Uterus (tissue), 2 donors: ENCODE data around the gene ZNF205.

Source experiments
- POLR2A ChIP-seq, 2 donors: fragments of 450-650 bp; IDR thresholded peaks; one replicate each; pipeline ENCODE4 v1.6.1; 2016; ENCODE audit warnings: antibody characterized with exemption in 2 of 2, mild to moderate bottlenecking in 1 of 2, moderate library complexity in 1 of 2
- TF ChIP-seq, protein P1 (sequence below), 4 experiments: fragments of 200-600 bp in 2 of 4; fragments of 450-650 bp in 2 of 4; sonication (generic) in 2 of 4; IDR thresholded peaks; one replicate each; pipeline ENCODE4 v1.5.1; 2016 to 2019; ENCODE audit warnings: antibody characterized with exemption in 4 of 4, mild to moderate bottlenecking in 2 of 4, moderate library complexity in 1 of 4

DNA sequence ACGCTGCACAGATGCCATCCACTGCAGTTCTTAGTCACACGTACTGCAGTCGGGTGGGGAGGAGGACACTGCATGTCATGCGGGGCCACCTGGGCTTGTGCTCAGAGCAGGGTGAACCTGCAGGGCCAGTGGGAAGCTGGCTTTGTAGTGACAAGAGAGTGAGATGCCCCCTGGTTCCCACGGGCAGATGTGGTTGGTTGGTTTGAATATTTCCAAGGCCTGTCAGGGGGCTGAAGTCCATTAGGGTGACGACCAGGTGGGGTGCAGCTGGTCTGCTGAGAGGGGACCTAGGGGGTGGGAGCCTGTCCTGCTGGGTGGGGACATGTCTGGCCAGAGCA lies 36.8 kb downstream of the ZNF205 start:
- TF ChIP-seq, protein P1, sequence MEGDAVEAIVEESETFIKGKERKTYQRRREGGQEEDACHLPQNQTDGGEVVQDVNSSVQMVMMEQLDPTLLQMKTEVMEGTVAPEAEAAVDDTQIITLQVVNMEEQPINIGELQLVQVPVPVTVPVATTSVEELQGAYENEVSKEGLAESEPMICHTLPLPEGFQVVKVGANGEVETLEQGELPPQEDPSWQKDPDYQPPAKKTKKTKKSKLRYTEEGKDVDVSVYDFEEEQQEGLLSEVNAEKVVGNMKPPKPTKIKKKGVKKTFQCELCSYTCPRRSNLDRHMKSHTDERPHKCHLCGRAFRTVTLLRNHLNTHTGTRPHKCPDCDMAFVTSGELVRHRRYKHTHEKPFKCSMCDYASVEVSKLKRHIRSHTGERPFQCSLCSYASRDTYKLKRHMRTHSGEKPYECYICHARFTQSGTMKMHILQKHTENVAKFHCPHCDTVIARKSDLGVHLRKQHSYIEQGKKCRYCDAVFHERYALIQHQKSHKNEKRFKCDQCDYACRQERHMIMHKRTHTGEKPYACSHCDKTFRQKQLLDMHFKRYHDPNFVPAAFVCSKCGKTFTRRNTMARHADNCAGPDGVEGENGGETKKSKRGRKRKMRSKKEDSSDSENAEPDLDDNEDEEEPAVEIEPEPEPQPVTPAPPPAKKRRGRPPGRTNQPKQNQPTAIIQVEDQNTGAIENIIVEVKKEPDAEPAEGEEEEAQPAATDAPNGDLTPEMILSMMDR (IDR thresholded peaks at IDR 0.05): no peak
- TF ChIP-seq POLR2A (IDR thresholded peaks at IDR 0.05): no peak
